GM12891 (cell line): ENCODE results near the gene SENP5.

ENCODE experiments used
- DNase-seq: peaks from one replicate; pipeline ENCODE4 v3.0.0; 2011; ENCODE audit warnings: low spot score; ENCODE audit not compliant: insufficient read length
- FAIRE-seq: peaks from 2 replicates; lab custom pipeline; 2011; peaks lifted over from hg19 to GRCh38; lab: Jason Lieb, UNC
- PAX5 ChIP-seq: IDR thresholded peaks from 2 replicates; pipeline ENCODE4 v1.6.1; 2011; ENCODE audit warnings: low read length, moderate library complexity, mild to moderate bottlenecking; ENCODE audit not compliant: insufficient read depth, severe bottlenecking
- POLR2A ChIP-seq: IDR thresholded peaks from 2 replicates; pipeline ENCODE4 v1.6.1; 2011; ENCODE audit warnings: low read depth, low read length, control low read depth
- POLR2AphosphoS5 ChIP-seq: IDR thresholded peaks from 2 replicates; pipeline ENCODE4 v1.6.1; 2011; ENCODE audit warnings: low read depth, low read length, control low read depth
- POU2F2 ChIP-seq: IDR thresholded peaks from 2 replicates; pipeline ENCODE4 v1.6.1; 2011; ENCODE audit warnings: low read depth, mild to moderate bottlenecking, control low read depth, low read length, moderate library complexity
- SPI1 ChIP-seq: IDR thresholded peaks from 2 replicates; pipeline ENCODE4 v1.6.1; 2011; ENCODE audit warnings: low read depth, low read length, control low read depth
- TAF1 ChIP-seq: IDR thresholded peaks from 2 replicates; pipeline ENCODE4 v1.6.1; 2011; ENCODE audit warnings: low read depth, low read length, control low read depth

The SENP5 gene

GRCh38 chr3:196896229-196896628 lies 28.5 kb downstream of the SENP5 start:
- DNase-seq (no peak), FAIRE-seq (no peak)
- TF ChIP-seq POLR2A (no peak), POLR2AphosphoS5 (no peak), TAF1 (no peak), PAX5 (no peak), SPI1 (no peak)

DNA sequence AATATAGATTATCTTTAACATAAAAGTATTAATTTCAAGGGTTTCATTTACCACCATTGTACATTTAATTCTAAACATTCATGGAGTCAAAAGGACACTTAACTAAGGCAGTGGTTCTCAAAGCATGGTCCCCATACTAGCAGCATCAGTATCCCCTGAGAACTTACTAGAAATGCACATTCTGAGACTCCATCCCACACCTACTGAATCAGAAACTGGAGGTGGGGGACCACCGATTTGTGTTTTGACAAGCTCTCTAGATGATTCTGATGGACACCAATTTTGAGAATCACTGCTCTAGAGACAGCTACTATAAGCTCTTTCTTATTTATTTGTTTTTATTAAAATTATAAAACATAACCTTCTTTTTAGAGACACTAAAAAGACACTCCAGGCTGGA lies 34.0 kb downstream of the SENP5 start:
- no peak for DNase-seq
- no peak for FAIRE-seq
- no peak for TF ChIP-seq POLR2A
- no peak for TF ChIP-seq POLR2AphosphoS5
- TF ChIP-seq SPI1: no peak

DNA sequence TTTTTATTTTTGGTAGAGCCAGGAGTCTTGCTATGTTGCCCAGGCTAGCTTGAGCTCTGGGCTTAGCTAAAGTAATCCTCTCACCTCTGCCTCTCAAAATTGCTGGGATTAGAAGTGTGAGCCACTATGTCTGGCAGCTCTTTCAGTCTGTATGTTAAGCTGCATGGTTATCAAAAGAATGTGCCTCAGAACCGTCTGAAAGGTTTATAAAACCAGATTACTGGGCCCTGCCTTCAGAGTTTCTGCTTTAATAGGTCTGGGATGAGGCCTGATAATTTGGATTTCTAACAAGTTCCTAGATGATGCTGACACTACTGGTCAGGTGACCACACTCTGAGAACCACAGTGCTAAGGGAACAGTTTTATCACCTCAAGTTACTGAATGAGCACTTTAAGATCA lies 34.6 kb downstream of the SENP5 start:
- DNase-seq (no peak), FAIRE-seq (no peak)
- TF ChIP-seq POLR2AphosphoS5 (no peak), POU2F2 (no peak), POLR2A (no peak), PAX5 (no peak), SPI1 (no peak), TAF1 (no peak)

DNA sequence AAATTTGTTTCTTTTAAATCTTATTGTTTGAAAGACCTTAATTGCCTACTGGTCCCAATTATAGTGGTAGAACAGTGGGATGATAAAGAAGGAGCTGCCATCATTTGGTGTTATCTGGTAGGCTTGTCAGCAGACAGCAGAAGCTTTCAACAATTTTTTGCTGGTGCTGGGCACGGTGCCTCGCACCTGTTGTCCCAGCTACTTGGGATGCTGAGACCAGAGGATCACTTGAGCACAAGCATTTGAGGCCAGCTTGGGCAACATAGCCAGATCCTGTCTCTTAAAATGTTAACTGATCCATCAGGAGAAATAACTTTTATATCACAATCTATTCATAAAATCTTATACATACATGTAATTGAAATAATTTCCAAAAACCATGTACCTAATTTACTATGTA lies 36.0 kb downstream of the SENP5 start:
- DNase-seq (no peak), FAIRE-seq (no peak)
- no peak for TF ChIP-seq POU2F2
- no peak for TF ChIP-seq TAF1
- TF ChIP-seq POLR2A: no peak
- TF ChIP-seq SPI1: no peak
- TF ChIP-seq PAX5: no peak
- TF ChIP-seq POLR2AphosphoS5: no peak

GRCh38 chr3:196914866-196915265 lies 47.1 kb downstream of the SENP5 start:
- FAIRE-seq (no peak), DNase-seq (no peak)
- TF ChIP-seq PAX5 (no peak), POLR2A (no peak), POU2F2 (no peak), TAF1 (no peak), SPI1 (no peak), POLR2AphosphoS5 (no peak)

- TF ChIP-seq PAX5 (no peak), SPI1 (no peak), POLR2A (no peak)
- DNase-seq (no peak), FAIRE-seq (no peak)
These were observed 47.7 kb downstream of the SENP5 start for GRCh38 chr3:196915375-196915774.

DNA sequence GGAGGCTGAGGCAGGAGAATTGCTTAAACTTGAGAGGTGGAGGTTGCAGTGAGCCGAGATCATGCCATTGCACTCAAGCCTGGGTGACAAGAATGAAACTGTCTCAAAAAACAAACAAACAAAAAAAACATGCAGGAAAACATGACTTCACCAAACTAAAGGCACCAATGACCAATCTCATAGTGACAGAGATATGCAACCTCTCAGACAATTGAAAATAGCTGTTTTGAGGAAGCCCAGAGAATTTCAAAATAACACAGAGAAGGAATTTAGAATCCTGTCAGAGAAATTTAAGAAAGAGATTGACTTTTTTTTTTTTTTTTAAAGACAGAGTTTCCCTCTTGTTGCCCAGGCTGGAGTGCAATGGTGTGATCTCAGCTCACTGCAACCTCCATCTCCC lies 48.5 kb downstream of the SENP5 start:
- DNase-seq: no peak
- no peak for TF ChIP-seq TAF1
- no peak for TF ChIP-seq SPI1
- no peak for TF ChIP-seq POLR2AphosphoS5
- TF ChIP-seq POU2F2: no peak
- TF ChIP-seq POLR2A: no peak
- no peak for TF ChIP-seq PAX5
- FAIRE-seq: no peak

- FAIRE-seq: no peak
- no peak for DNase-seq
- no peak for TF ChIP-seq PAX5
- no peak for TF ChIP-seq SPI1
- TF ChIP-seq POU2F2: no peak
- no peak for TF ChIP-seq POLR2A
- no peak for TF ChIP-seq POLR2AphosphoS5
- TF ChIP-seq TAF1: no peak
These were observed 49.3 kb downstream of the SENP5 start for GRCh38 chr3:196916995-196917394.

DNA sequence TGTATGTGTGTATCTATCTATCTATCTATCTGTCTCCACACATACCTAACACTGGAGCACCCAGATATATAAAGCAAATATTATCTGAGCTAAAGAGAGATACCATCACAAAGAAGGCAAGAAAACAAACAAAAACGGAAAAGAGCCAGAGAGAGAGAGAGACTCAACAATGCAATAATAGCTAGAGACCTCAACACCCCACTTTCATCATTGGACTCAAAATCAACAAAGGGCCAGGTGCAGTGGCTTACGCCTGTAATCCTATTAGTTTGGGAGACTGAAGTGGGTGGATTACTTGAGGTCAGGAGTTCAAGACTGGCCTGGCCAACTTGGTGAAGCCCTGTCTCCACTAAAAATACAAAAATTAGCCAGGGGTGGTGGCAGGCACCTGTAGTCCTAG lies 51.2 kb downstream of the SENP5 start:
- FAIRE-seq (no peak), DNase-seq (no peak)
- no peak for TF ChIP-seq TAF1
- no peak for TF ChIP-seq POLR2AphosphoS5
- no peak for TF ChIP-seq POLR2A
- TF ChIP-seq PAX5: no peak
- no peak for TF ChIP-seq SPI1
- TF ChIP-seq POU2F2: no peak

DNA sequence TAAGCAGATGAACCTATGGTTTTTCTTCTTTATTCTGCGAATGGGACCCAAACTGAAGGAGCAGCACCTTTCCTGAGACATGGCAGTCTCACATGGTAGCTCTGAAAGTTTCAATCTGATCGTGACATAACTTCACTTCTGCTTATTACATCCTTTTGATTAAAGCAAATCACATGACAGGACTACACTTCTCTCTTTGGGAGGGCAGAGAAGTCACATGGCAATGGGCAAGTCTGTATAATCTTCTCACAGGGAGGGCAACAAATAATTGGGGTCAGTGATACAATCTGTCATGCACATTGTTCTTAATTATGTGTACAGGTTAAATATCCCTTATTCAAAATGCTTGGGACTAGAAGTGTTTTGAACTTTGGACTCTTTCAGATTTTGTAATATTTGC lies 53.0 kb downstream of the SENP5 start:
- TF ChIP-seq SPI1: peak; percentile 88
- no peak for TF ChIP-seq POLR2AphosphoS5
- DNase-seq (no peak), FAIRE-seq (peak; percentile 79)

DNA sequence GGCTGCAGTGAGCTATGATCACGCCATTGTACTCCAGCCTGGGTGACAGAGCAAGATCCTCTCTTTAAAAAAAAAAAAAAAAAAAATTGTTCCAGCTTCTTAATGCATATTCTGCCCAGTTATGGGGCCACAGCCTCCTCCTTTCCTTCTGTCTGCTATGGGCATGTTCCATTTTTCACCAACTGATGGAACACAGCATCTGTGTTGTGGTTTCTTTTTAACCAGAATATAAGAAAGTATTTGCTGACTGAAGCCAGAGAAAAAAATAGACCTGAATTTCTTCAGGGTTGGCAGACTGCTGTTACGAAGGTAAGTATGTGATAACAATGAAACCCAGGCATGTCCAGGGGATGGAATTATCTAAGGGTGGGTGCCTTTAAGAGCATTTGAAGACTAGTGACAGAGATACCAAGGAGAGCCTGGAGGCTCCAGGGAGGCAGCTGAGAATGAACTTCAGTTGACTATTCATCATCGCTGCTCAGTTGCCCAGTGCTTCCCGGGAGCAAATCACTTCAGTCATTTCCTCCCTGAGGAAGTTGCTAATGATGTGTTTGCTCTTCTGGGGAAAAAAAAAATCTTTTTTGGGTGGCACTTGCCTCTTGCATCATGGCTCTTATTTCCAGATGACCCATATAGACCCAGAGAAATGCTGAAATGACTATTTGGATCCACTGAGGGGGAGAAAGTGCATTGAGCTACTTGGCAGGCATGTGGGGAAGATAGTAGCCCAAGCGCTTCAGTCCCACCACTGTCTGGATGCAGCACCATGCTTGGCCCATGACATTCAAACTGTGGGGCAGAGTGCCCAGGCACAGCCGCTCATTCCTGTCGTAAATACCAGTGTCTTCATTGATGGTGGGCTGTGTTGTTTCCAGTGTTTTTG lies 60.1 kb downstream of the SENP5 start:
- TF ChIP-seq SPI1: no peak
- TF ChIP-seq TAF1: no peak
- TF ChIP-seq PAX5: no peak
- no peak for TF ChIP-seq POLR2A
- no peak for TF ChIP-seq POLR2AphosphoS5
- no peak for TF ChIP-seq POU2F2
- FAIRE-seq: no peak
- no peak for DNase-seq
